Sigmoid colon (tissue), 7 donors: ENCODE measurements around the gene NFIA. TPM values are rescaled to one million over a fixed set of nuclear protein-coding genes. Genes with fewer than 3 reads are reported as not detected.

Source experiments
- DNase-seq: peaks from one replicate; pipeline ENCODE4 v3.0.0-alpha.2; 2019
- H3K27ac ChIP-seq, 4 donors: fragments of 200-600 bp; sonication (generic); one replicate each; pipeline ENCODE4 v1.5.1; 2016 to 2019; ENCODE audit warnings: mild to moderate bottlenecking in 1 of 4
- H3K27me3 ChIP-seq, 3 donors: fragments of 200-600 bp; sonication (generic); one replicate each; pipeline ENCODE4 v1.5.1; 2019; ENCODE audit warnings: mild to moderate bottlenecking in 1 of 3
- H3K36me3 ChIP-seq, 4 donors: fragments of 200-600 bp; sonication (generic); one replicate each; pipeline ENCODE4 v1.5.1; 2016 to 2019
- H3K4me1 ChIP-seq, 4 donors: fragments of 200-600 bp; sonication (generic); one replicate each; pipeline ENCODE4 v1.5.1; 2017 to 2019
- H3K4me3 ChIP-seq, 4 donors: fragments of 200-600 bp; sonication (generic); one replicate each; pipeline ENCODE4 v1.5.1; 2017 to 2019; ENCODE audit warnings: mild to moderate bottlenecking in 2 of 4, moderate library complexity in 1 of 4
- H3K9me3 ChIP-seq, 4 donors: fragments of 200-600 bp in 3 of 4; sonication (generic) in 3 of 4; one replicate each; pipeline versions ENCODE4 v1.5.1 to v1.6.1; 2013 to 2019
- CTCF ChIP-seq, 4 experiments: fragments of 450-650 bp in 3 of 4; fragments of 200-600 bp in 1 of 4; IDR thresholded peaks; one replicate each; pipeline ENCODE4 v1.5.1; 2016 to 2019; ENCODE audit warnings: antibody characterized with exemption in 4 of 4, mild to moderate bottlenecking in 3 of 4, moderate library complexity in 2 of 4
- EP300 ChIP-seq, 4 donors: sonication (generic); formaldehyde crosslinking; IDR thresholded peaks; one replicate each; pipeline ENCODE4 v1.6.1; 2017; ENCODE audit warnings: antibody characterized with exemption in 4 of 4
- POLR2A ChIP-seq, 2 donors: fragments of 450-650 bp; IDR thresholded peaks; one replicate each; pipeline ENCODE4 v1.6.1; 2016; ENCODE audit warnings: antibody characterized with exemption in 2 of 2, mild to moderate bottlenecking in 2 of 2, moderate library complexity in 2 of 2
- POLR2AphosphoS5 ChIP-seq, 4 donors: sonication (generic); formaldehyde crosslinking; IDR thresholded peaks; one replicate each; pipeline ENCODE4 v1.6.1; 2017; ENCODE audit warnings: antibody characterized with exemption in 4 of 4
- WGBS, 2 donors: extraction: QIAGEN DNeasy Blood & Tissue Kit; methylation state at CpG; one replicate each; pipeline ENCODE4 v1.1.7; 2013; 5-methylcytosine and 5-hydroxymethylcytosine counted together
- intact Hi-C: fragments of 100-400 bp; cut with DNase I; formaldehyde crosslinking; loops from one replicate; pipeline ENCODE4 v1.15.1; 2023
- polyA plus RNA-seq, 3 donors: library from polyadenylated mRNA; stranded (reverse); fragments of 200-250 nt; gene quantifications; one replicate each; pipeline ENCODE4 v1.2.3, GENCODE V29; 2013
- total RNA-seq, 4 donors: library from RNA; depleted of rRNA; stranded (reverse); fragments of >200 nt; gene quantifications; one replicate each; pipeline ENCODE4 v1.1.0, GENCODE V29; 2016
- donor health status: healthy with polysubstance abuse.
- donor health status: Bipolar disorder and iron deficiency.
- donor health status: healthy.

NFIA gene
- total and polyA plus RNA-seq, 7 donors, result 2.3 to 154 (median 79.7) TPM

GRCh38 chr1:61379693-61380092 is 297.3 kb downstream of the NFIA start:
- Histone ChIP-seq H3K4me1 (peaks cover 0 to 35% (median 18%) of the 10 kb centered on the region in 4 donors), H3K27ac (no peak overlapping the region), H3K9me3 (no peaks in the 10 kb centered on the region), H3K27me3 (no peaks in the 10 kb centered on the region), H3K36me3 (peaks cover 0 to 18% (median 1%) of the 10 kb centered on the region in 4 donors), H3K4me3 (no peak overlapping the region)
- TF ChIP-seq CTCF (IDR thresholded peaks at IDR 0.05) (no peak), POLR2A (IDR thresholded peaks at IDR 0.05) (no peak), POLR2AphosphoS5 (IDR thresholded peaks at IDR 0.05) (no peak), EP300 (IDR thresholded peaks at IDR 0.05) (no peak)
- no peak for DNase-seq
- WGBS, 2 donors, result 87 to 90% methylated on average over 2 of the region's 2 CpGs
- intact Hi-C loops, result no loop called here

- TF ChIP-seq POLR2A (IDR thresholded peaks at IDR 0.05) (no peak), EP300 (IDR thresholded peaks at IDR 0.05) (no peak), CTCF (IDR thresholded peaks at IDR 0.05) (no peak), POLR2AphosphoS5 (IDR thresholded peaks at IDR 0.05) (no peak)
- intact Hi-C loops, result no loop called here
- H3K36me3 ChIP-seq, result peaks cover 0 to 22% (median 1%) of the 10 kb centered on the region in 4 donors
- H3K27ac ChIP-seq, result no peak overlapping the region
- H3K27me3 ChIP-seq, result no peaks in the 10 kb centered on the region
- WGBS, 2 donors, result 87 to 94% methylated on average over 3 of the region's 3 CpGs
- H3K4me3 ChIP-seq, result no peak overlapping the region
- H3K4me1 ChIP-seq, result peaks cover 0 to 33% (median 16%) of the 10 kb centered on the region in 4 donors
- no peak for DNase-seq
- H3K9me3 ChIP-seq, result no peaks in the 10 kb centered on the region
Observed at GRCh38 chr1:61380561-61380960, 298.2 kb downstream of the NFIA start.

GRCh38 chr1:61386323-61386722 is 304.0 kb downstream of the NFIA start:
- Histone ChIP-seq H3K27ac (peak overlapping the region in 2 of 4 donors; percentile 3 to 8), H3K36me3 (peaks cover 0 to 29% (median 1%) of the 10 kb centered on the region in 4 donors), H3K4me1 (peaks cover 0 to 21% (median 17%) of the 10 kb centered on the region in 4 donors), H3K27me3 (no peaks in the 10 kb centered on the region), H3K4me3 (no peak overlapping the region), H3K9me3 (peaks cover 0 to 6% (median 4%) of the 10 kb centered on the region in 4 donors)
- DNase-seq, result no peak
- WGBS, 2 donors, result 93% methylated on average over 3 of the region's 3 CpGs
- intact Hi-C loops, result no loop called here
- no peak for TF ChIP-seq EP300 (IDR thresholded peaks at IDR 0.05)
- TF ChIP-seq POLR2A (IDR thresholded peaks at IDR 0.05), result no peak
- no peak for TF ChIP-seq CTCF (IDR thresholded peaks at IDR 0.05)
- no peak for TF ChIP-seq POLR2AphosphoS5 (IDR thresholded peaks at IDR 0.05)

- Histone ChIP-seq H3K27ac (peak overlapping the region in 2 of 4 donors; percentile 3 to 8), H3K4me1 (peaks cover 0 to 23% (median 19%) of the 10 kb centered on the region in 4 donors), H3K27me3 (no peaks in the 10 kb centered on the region), H3K4me3 (no peak overlapping the region), H3K9me3 (peaks cover 0 to 6% (median 4%) of the 10 kb centered on the region in 4 donors), H3K36me3 (peaks cover 0 to 29% (median 1%) of the 10 kb centered on the region in 4 donors)
- TF ChIP-seq POLR2A (IDR thresholded peaks at IDR 0.05) (no peak), EP300 (IDR thresholded peaks at IDR 0.05) (no peak), CTCF (IDR thresholded peaks at IDR 0.05) (no peak), POLR2AphosphoS5 (IDR thresholded peaks at IDR 0.05) (no peak)
- 97 to 98% methylated on average over 2 of the region's 2 CpGs for WGBS, 2 donors
- intact Hi-C loops, result no loop called here
- DNase-seq, result no peak
Observed at GRCh38 chr1:61386770-61387169, 304.4 kb downstream of the NFIA start.

- peaks cover 0 to 31% (median 30%) of the 10 kb centered on the region in 4 donors for H3K4me1 ChIP-seq
- TF ChIP-seq EP300 (IDR thresholded peaks at IDR 0.05) (no peak), CTCF (IDR thresholded peaks at IDR 0.05) (no peak)
- peaks cover 0 to 29% (median 1%) of the 10 kb centered on the region in 4 donors for H3K36me3 ChIP-seq
- peaks cover 0 to 6% (median 4%) of the 10 kb centered on the region in 4 donors for H3K9me3 ChIP-seq
- no peak for DNase-seq
- H3K27me3 ChIP-seq, result no peaks in the 10 kb centered on the region
- intact Hi-C loops, result no loop called here
- no peak overlapping the region for H3K27ac ChIP-seq
- no peak overlapping the region for H3K4me3 ChIP-seq
- 78 to 92% methylated on average over 3 of the region's 3 CpGs for WGBS, 2 donors
Observed at GRCh38 chr1:61387829-61388228, 305.5 kb downstream of the NFIA start.
